HEK293 (cell line): ENCODE measurements around the gene RBM14.

Source experiments
- CTCF ChIA-PET: fragments of 350-600 bp; formaldehyde crosslinking; extraction: SDS; loops from one replicate; lab custom pipeline; 2021; ENCODE audit warnings: antibody characterized with exemption; lab: Yijun Ruan, JAX
- POLR2A ChIA-PET: fragments of 300-600 bp; formaldehyde crosslinking; extraction: SDS; loops from one replicate; lab custom pipeline; 2020; ENCODE audit warnings: antibody characterized with exemption, inconsistent platforms; lab: Yijun Ruan, JAX
- H3K27ac ChIP-seq: fragments of 200-500 bp; sonication (Bioruptor generic); 2 replicates; pipeline ENCODE4 v1.5.1; 2014; ENCODE audit warnings: low read depth, low read length, control low read depth, inconsistent platforms; ENCODE audit errors: extremely low read depth
- H3K36me3 ChIP-seq, 2 experiments: fragments of 200-500 bp in 1 of 2; sonication (Bioruptor generic) in 1 of 2; 1 replicate in 1 of 2; 2 replicates in 1 of 2; pipeline ENCODE4 v1.5.1; 2014 to 2017; ENCODE audit warnings: inconsistent platforms in 2 of 2, low read length in 2 of 2; ENCODE audit not compliant: control insufficient read depth in 2 of 2, insufficient read depth in 1 of 2
- H3K4me1 ChIP-seq: fragments of 200-500 bp; sonication (Bioruptor generic); 2 replicates; pipeline ENCODE4 v1.5.1; 2014; ENCODE audit warnings: mild to moderate bottlenecking, low read length, inconsistent platforms; ENCODE audit not compliant: control insufficient read depth, insufficient read depth
- H3K4me3 ChIP-seq: 2 replicates; pipeline ENCODE4 v1.5.1; 2011; ENCODE audit warnings: low read depth, mild to moderate bottlenecking, control low read depth, low read length, moderate library complexity
- H3K9me3 ChIP-seq: fragments of 200-500 bp; sonication (Bioruptor generic); 2 replicates; pipeline ENCODE4 v1.5.1; 2014; ENCODE audit warnings: low read depth, low read length, inconsistent platforms; ENCODE audit not compliant: control insufficient read depth, insufficient read depth
- AEBP2 ChIP-seq: fragments of 450-650 bp; formaldehyde crosslinking; IDR thresholded peaks from 2 replicates; pipeline ENCODE4 v1.5.1; 2016; ENCODE audit warnings: missing biosample characterization, missing genetic modification characterization, borderline replicate concordance
- FEZF1 ChIP-seq: fragments of 450-650 bp; formaldehyde crosslinking; IDR thresholded peaks from 2 replicates; pipeline ENCODE4 v1.5.1; 2016; ENCODE audit warnings: missing biosample characterization, missing genetic modification characterization
- KLF16 ChIP-seq: fragments of 450-650 bp; formaldehyde crosslinking; IDR thresholded peaks from 2 replicates; pipeline ENCODE4 v1.5.1; 2017; ENCODE audit warnings: missing biosample characterization, missing genetic modification characterization
- KLF8 ChIP-seq: fragments of 450-650 bp; formaldehyde crosslinking; IDR thresholded peaks from 2 replicates; pipeline ENCODE4 v1.5.1; 2016; ENCODE audit warnings: missing biosample characterization, missing genetic modification characterization
- MYNN ChIP-seq: fragments of 450-650 bp; formaldehyde crosslinking; IDR thresholded peaks from 2 replicates; pipeline ENCODE4 v1.5.1; 2016; ENCODE audit warnings: missing biosample characterization, missing genetic modification characterization, borderline replicate concordance
- SP2 ChIP-seq: fragments of 450-650 bp; formaldehyde crosslinking; IDR thresholded peaks from 2 replicates; pipeline ENCODE4 v1.5.1; 2016; ENCODE audit warnings: missing biosample characterization, missing genetic modification characterization
- ZBTB20 ChIP-seq: fragments of 450-650 bp; formaldehyde crosslinking; IDR thresholded peaks from 2 replicates; pipeline ENCODE4 v1.5.1; 2016; ENCODE audit warnings: missing biosample characterization, missing genetic modification characterization
- ZBTB26 ChIP-seq: fragments of 450-650 bp; formaldehyde crosslinking; optimal IDR thresholded peaks from 2 replicates; pipeline ENCODE3; 2016; ENCODE audit warnings: missing biosample characterization, mild to moderate bottlenecking, missing genetic modification characterization
- ZNF175 ChIP-seq: fragments of 450-650 bp; formaldehyde crosslinking; IDR thresholded peaks from 2 replicates; pipeline ENCODE4 v1.5.1; 2016; ENCODE audit warnings: missing biosample characterization, missing genetic modification characterization
- ZNF184 ChIP-seq: fragments of 450-650 bp; IDR thresholded peaks from 2 replicates; pipeline ENCODE4 v1.5.1; 2018; ENCODE audit warnings: missing biosample characterization, mild to moderate bottlenecking, missing genetic modification characterization
- ZNF2 ChIP-seq: fragments of 450-650 bp; formaldehyde crosslinking; IDR thresholded peaks from 2 replicates; pipeline ENCODE4 v1.5.1; 2016; ENCODE audit warnings: missing biosample characterization, missing genetic modification characterization
- ZNF223 ChIP-seq: fragments of 450-650 bp; formaldehyde crosslinking; IDR thresholded peaks from 2 replicates; pipeline ENCODE4 v1.5.1; 2016; ENCODE audit warnings: missing biosample characterization, missing genetic modification characterization
- ZNF24 ChIP-seq: fragments of 450-650 bp; formaldehyde crosslinking; IDR thresholded peaks from 2 replicates; pipeline ENCODE4 v1.5.1; 2016; ENCODE audit warnings: missing biosample characterization, missing genetic modification characterization
- ZNF266 ChIP-seq: fragments of 450-650 bp; formaldehyde crosslinking; IDR thresholded peaks from 2 replicates; pipeline ENCODE4 v1.5.1; 2016; ENCODE audit warnings: missing biosample characterization, missing genetic modification characterization, low read depth
- ZNF335 ChIP-seq: fragments of 450-650 bp; formaldehyde crosslinking; conservative IDR thresholded peaks from 2 replicates; pipeline ENCODE4 v1.5.1; 2016; ENCODE audit warnings: missing biosample characterization, missing genetic modification characterization
- ZNF341 ChIP-seq: fragments of 450-650 bp; formaldehyde crosslinking; IDR thresholded peaks from 2 replicates; pipeline ENCODE4; 2016; ENCODE audit warnings: low read depth, missing biosample characterization, missing genetic modification characterization
- ZNF433 ChIP-seq: fragments of 450-650 bp; formaldehyde crosslinking; IDR thresholded peaks from 2 replicates; pipeline ENCODE4 v1.5.1; 2016; ENCODE audit warnings: missing biosample characterization, missing genetic modification characterization, low read depth
- ZNF501 ChIP-seq: fragments of 450-650 bp; formaldehyde crosslinking; IDR thresholded peaks from 2 replicates; pipeline ENCODE4 v1.5.1; 2016; ENCODE audit warnings: missing biosample characterization, missing genetic modification characterization
- ZNF561 ChIP-seq: fragments of 450-650 bp; IDR thresholded peaks from 2 replicates; pipeline ENCODE4 v1.5.1; 2018; ENCODE audit warnings: missing biosample characterization, missing genetic modification characterization, borderline replicate concordance
- ZNF585B ChIP-seq: fragments of 450-650 bp; formaldehyde crosslinking; IDR thresholded peaks from 2 replicates; pipeline ENCODE4 v1.5.1; 2016; ENCODE audit warnings: missing biosample characterization, missing genetic modification characterization
- ZNF610 ChIP-seq: fragments of 450-650 bp; formaldehyde crosslinking; IDR thresholded peaks from 2 replicates; pipeline ENCODE4 v1.5.1; 2016; ENCODE audit warnings: missing biosample characterization, missing genetic modification characterization, borderline replicate concordance
- ZNF626 ChIP-seq: fragments of 450-650 bp; sonication (Bioruptor Pico); formaldehyde crosslinking; IDR thresholded peaks from 2 replicates; pipeline ENCODE4 v1.5.1; 2018; ENCODE audit warnings: missing biosample characterization, missing genetic modification characterization, inconsistent platforms
- ZNF629 ChIP-seq: fragments of 450-650 bp; formaldehyde crosslinking; IDR thresholded peaks from 2 replicates; pipeline ENCODE4 v1.5.1; 2017; ENCODE audit warnings: missing biosample characterization, missing genetic modification characterization
- ZNF792 ChIP-seq: fragments of 450-650 bp; formaldehyde crosslinking; IDR thresholded peaks from 2 replicates; pipeline ENCODE4 v1.5.1; 2016; ENCODE audit warnings: missing biosample characterization, missing genetic modification characterization
- ZSCAN4 ChIP-seq: fragments of 450-650 bp; formaldehyde crosslinking; IDR thresholded peaks from 2 replicates; pipeline ENCODE4 v1.5.1; 2017; ENCODE audit warnings: missing biosample characterization, missing genetic modification characterization
- TF ChIP-seq, protein P1 (sequence below): fragments of 450-650 bp; formaldehyde crosslinking; IDR thresholded peaks from 2 replicates; pipeline ENCODE4 v1.5.1; 2016; ENCODE audit warnings: missing biosample characterization, missing genetic modification characterization
- TF ChIP-seq, protein P2 (sequence below): fragments of 450-650 bp; formaldehyde crosslinking; IDR thresholded peaks from 2 replicates; pipeline ENCODE4 v1.5.1; 2017; ENCODE audit warnings: missing biosample characterization, mild to moderate bottlenecking, missing genetic modification characterization, moderate library complexity

The RBM14 gene, protein sequence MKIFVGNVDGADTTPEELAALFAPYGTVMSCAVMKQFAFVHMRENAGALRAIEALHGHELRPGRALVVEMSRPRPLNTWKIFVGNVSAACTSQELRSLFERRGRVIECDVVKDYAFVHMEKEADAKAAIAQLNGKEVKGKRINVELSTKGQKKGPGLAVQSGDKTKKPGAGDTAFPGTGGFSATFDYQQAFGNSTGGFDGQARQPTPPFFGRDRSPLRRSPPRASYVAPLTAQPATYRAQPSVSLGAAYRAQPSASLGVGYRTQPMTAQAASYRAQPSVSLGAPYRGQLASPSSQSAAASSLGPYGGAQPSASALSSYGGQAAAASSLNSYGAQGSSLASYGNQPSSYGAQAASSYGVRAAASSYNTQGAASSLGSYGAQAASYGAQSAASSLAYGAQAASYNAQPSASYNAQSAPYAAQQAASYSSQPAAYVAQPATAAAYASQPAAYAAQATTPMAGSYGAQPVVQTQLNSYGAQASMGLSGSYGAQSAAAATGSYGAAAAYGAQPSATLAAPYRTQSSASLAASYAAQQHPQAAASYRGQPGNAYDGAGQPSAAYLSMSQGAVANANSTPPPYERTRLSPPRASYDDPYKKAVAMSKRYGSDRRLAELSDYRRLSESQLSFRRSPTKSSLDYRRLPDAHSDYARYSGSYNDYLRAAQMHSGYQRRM

GRCh38 chr11:66616379-66617154 is at the start of gene RBM14:
Gene RBM14 (plus strand): TSS chr11:66616630. CDS start chr11:66616721, 91 bp downstream.
- CTCF ChIA-PET = no interaction called here
- no peak for TF ChIP-seq ZNF792 (tag by site-specific recombination)
- no peak for TF ChIP-seq ZNF184 (tag by site-specific recombination)
- no peak for TF ChIP-seq ZNF610 (tag by site-specific recombination)
- peak; percentile 5 for TF ChIP-seq KLF16 (tag by site-specific recombination)
- TF ChIP-seq ZNF501 = peak; percentile 67; the same call in 1 of the 2 replicates
- no peak for TF ChIP-seq ZNF24 (tag by site-specific recombination)
- TF ChIP-seq ZNF2 = no peak; the same call in 1 of the 2 replicates
- no peak for TF ChIP-seq ZNF223
- TF ChIP-seq, protein P1, sequence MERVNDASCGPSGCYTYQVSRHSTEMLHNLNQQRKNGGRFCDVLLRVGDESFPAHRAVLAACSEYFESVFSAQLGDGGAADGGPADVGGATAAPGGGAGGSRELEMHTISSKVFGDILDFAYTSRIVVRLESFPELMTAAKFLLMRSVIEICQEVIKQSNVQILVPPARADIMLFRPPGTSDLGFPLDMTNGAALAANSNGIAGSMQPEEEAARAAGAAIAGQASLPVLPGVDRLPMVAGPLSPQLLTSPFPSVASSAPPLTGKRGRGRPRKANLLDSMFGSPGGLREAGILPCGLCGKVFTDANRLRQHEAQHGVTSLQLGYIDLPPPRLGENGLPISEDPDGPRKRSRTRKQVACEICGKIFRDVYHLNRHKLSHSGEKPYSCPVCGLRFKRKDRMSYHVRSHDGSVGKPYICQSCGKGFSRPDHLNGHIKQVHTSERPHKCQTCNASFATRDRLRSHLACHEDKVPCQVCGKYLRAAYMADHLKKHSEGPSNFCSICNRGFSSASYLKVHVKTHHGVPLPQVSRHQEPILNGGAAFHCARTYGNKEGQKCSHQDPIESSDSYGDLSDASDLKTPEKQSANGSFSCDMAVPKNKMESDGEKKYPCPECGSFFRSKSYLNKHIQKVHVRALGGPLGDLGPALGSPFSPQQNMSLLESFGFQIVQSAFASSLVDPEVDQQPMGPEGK (tag by site-specific recombination) = peak; percentile 93
- no peak for TF ChIP-seq ZSCAN4
- no peak for TF ChIP-seq AEBP2 (tag by site-specific recombination)
- no peak for TF ChIP-seq MYNN (tag by site-specific recombination)
- peak; percentile 85 for TF ChIP-seq ZNF629
- no peak for TF ChIP-seq ZNF561
- TF ChIP-seq SP2 (tag by site-specific recombination) = peak; percentile 99
- TF ChIP-seq ZNF433 (tag by site-specific recombination) = no peak
- TF ChIP-seq KLF8 = no peak
- TF ChIP-seq FEZF1 (tag by site-specific recombination) = no peak
- no peak for TF ChIP-seq ZNF626 (tag by site-specific recombination)
- TF ChIP-seq, protein P2, sequence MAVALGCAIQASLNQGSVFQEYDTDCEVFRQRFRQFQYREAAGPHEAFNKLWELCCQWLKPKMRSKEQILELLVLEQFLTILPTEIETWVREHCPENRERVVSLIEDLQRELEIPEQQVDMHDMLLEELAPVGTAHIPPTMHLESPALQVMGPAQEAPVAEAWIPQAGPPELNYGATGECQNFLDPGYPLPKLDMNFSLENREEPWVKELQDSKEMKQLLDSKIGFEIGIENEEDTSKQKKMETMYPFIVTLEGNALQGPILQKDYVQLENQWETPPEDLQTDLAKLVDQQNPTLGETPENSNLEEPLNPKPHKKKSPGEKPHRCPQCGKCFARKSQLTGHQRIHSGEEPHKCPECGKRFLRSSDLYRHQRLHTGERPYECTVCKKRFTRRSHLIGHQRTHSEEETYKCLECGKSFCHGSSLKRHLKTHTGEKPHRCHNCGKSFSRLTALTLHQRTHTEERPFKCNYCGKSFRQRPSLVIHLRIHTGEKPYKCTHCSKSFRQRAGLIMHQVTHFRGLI (tag by site-specific recombination) = peak; percentile 69; the same call in 1 of the 2 replicates
- peak; percentile 99 for TF ChIP-seq ZNF341 (tag by site-specific recombination)
- no peak; the same call in 1 of the 2 replicates for TF ChIP-seq ZBTB20 (tag by site-specific recombination)
- no peak for TF ChIP-seq ZNF266 (tag by site-specific recombination)
- TF ChIP-seq ZBTB26 (tag by site-specific recombination) = peak; percentile 100
- TF ChIP-seq ZNF585B (tag by site-specific recombination) = no peak
- peak; percentile 51; the same call in 1 of the 2 replicates for TF ChIP-seq ZNF335 (tag by site-specific recombination)
- TF ChIP-seq ZNF175 = no peak

More at GRCh38 chr11:66616379-66617154, at the start of gene RBM14:
- Histone ChIP-seq H3K9me3 (no peaks in the 10 kb centered on the region), H3K4me3 (peak within 1 kb of the TSS; percentile 75), H3K36me3 (peaks cover 11 to 39% of the 10 kb centered on the region in 2 experiments; a peak in 2 of 3 replicates), H3K4me1 (0 out of 2 replicates have a peak, but pooled peaks cover 3% of the 10 kb centered on the region), H3K27ac (peak within 1 kb of the TSS; percentile 95)
- POLR2A ChIA-PET = interaction anchor here (0.5 to 2.5 kb wide), 34 partner anchors 8 to 1542 kb away, joined by 3 to 98 read pairs (median 4); partner anchors contain the start of genes CCDC87, CCS, DPP3 and PELI3
